ENCODE data around the gene AGTRAP. TPM values are rescaled to one million over a fixed set of nuclear protein-coding genes. Genes with fewer than 3 reads are reported as not detected.

Gene AGTRAP
- polyA plus RNA-seq, 3 donors, result 52.4 to 72.3 (median 63.3) TPM

- 71 to 78% (median 74%) methylated on average over 12 to 13 of the region's 13 CpGs for WGBS, 3 donors
- peak overlapping the region; percentile 89 for H3K27ac ChIP-seq (ENCODE audit: low read depth, low read length)
These were observed 53.5 kb downstream of the AGTRAP start for GRCh38 chr1:11789126-11790067.

- peak overlapping the region; percentile 89 for H3K27ac ChIP-seq (ENCODE audit: low read depth, low read length)
- WGBS, 3 donors, result 62 to 80% (median 71%) methylated on average over 20 of the region's 20 CpGs
These were observed 54.4 kb downstream of the AGTRAP start for GRCh38 chr1:11790101-11790879.

- 52 to 64% (median 62%) methylated on average over 19 of the region's 19 CpGs for WGBS, 3 donors
- peak overlapping the region; percentile 89 for H3K27ac ChIP-seq (ENCODE audit: low read depth, low read length)
These were observed 55.2 kb downstream of the AGTRAP start for GRCh38 chr1:11790880-11791715.

GRCh38 chr1:11792106-11792505 lies 56.2 kb downstream of the AGTRAP start:
- 90 to 92% (median 91%) methylated on average over 11 of the region's 11 CpGs for WGBS, 3 donors
- peak overlapping the region; percentile 68 for H3K27ac ChIP-seq (ENCODE audit: low read depth, low read length)

- H3K27ac ChIP-seq (ENCODE audit: low read depth, low read length), result no peak overlapping the region
- WGBS, 3 donors, result 91 to 94% (median 93%) methylated on average over 15 of the region's 15 CpGs
These were observed 57.9 kb downstream of the AGTRAP start for GRCh38 chr1:11793819-11794218.

- H3K27ac ChIP-seq (ENCODE audit: low read depth, low read length), result no peak overlapping the region
- WGBS, 3 donors, result 90 to 95% (median 91%) methylated on average over 19 of the region's 19 CpGs
These were observed 58.7 kb downstream of the AGTRAP start for GRCh38 chr1:11794446-11795237.

GRCh38 chr1:11795238-11795890 lies 59.4 kb downstream of the AGTRAP start:
- no peak overlapping the region for H3K27ac ChIP-seq (ENCODE audit: low read depth, low read length)
- WGBS, 3 donors, result 92 to 94% (median 93%) methylated on average over 14 of the region's 14 CpGs

GRCh38 chr1:11796036-11796828 lies 60.3 kb downstream of the AGTRAP start:
- no peak overlapping the region for H3K27ac ChIP-seq (ENCODE audit: low read depth, low read length)
- WGBS, 3 donors, result 90 to 94% (median 91%) methylated on average over 15 of the region's 15 CpGs

- WGBS, 3 donors, result 56 to 80% (median 63%) methylated on average over 6 of the region's 6 CpGs
These were observed 61.7 kb downstream of the AGTRAP start for GRCh38 chr1:11797525-11798216.

GRCh38 chr1:11799099-11799498 lies 63.2 kb downstream of the AGTRAP start:
- no peak overlapping the region for H3K27ac ChIP-seq (ENCODE audit: low read depth, low read length)
- WGBS, 3 donors, result 96 to 98% (median 97%) methylated on average over 5 of the region's 5 CpGs

More at GRCh38 chr1:11797525-11798216, 61.7 kb downstream of the AGTRAP start:
- H3K27ac ChIP-seq (ENCODE audit: low read depth, low read length), result no peak overlapping the region

GRCh38 chr1:11799896-11800295 lies 64.0 kb downstream of the AGTRAP start:
- no peak overlapping the region for H3K27ac ChIP-seq (ENCODE audit: low read depth, low read length)
- 95 to 98% (median 97%) methylated on average over 9 of the region's 9 CpGs for WGBS, 3 donors

GRCh38 chr1:11800391-11800755 lies 64.4 kb downstream of the AGTRAP start:
- no peak overlapping the region for H3K27ac ChIP-seq (ENCODE audit: low read depth, low read length)
- 89 to 99% (median 96%) methylated on average over 8 of the region's 8 CpGs for WGBS, 3 donors

All from adipose tissue (tissue), 3 donors.